NT2/D1 (cell line): ENCODE results near the gene GCK.

ENCODE experiments used
- YY1 ChIP-seq: IDR thresholded peaks from 2 replicates; pipeline ENCODE4 v1.6.1; 2011; ENCODE audit not compliant: insufficient read length, insufficient read depth
- ZNF274 ChIP-seq: IDR thresholded peaks from 2 replicates; pipeline ENCODE4 v1.6.1; 2011; ENCODE audit warnings: mild to moderate bottlenecking, low read depth, low read length

DNA sequence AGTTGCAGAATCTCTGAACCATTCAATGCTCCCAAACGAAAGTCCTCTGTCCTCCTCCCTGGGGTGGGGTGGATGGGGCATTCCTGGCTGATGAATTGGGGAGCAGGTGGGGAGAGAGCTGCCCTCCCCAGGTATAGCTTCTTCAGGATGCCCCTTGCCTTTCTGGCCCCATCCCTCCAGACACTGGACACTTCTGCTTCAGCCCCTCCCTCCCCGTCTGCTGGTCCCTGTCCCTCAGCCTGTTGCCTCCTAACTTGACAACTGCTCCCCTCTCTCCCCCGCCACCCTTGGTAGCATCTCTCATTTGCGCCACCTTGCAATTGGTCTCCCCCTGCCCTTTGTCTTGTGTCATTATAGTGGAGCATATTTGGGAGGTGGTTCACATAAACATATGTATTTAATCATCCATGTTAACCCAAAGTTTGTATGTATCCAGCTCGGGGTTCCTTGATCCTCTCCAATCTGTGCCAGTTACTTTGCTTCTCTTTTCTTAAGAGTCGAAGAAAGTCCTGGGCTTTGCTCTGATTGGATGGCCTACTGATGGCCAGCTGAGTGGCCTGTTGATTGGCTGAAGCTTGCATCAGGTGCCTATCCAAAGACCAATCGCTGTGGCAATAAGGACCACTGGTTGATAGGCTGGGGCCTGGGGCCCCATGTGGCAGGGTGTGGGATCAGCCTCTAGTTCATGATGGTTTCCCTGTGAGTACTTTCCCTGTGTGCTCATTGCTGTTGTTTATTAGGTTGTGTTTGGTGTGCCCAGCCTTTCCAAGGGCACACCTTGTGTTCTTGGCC, 4.0 kb upstream of the GCK start:
- TF ChIP-seq YY1 (no peak), ZNF274 (no peak)
